Measurements from ENCODE around the gene RIPPLY3. TPM values are rescaled to one million over a fixed set of nuclear protein-coding genes. Genes with fewer than 3 reads are reported as not detected.

RIPPLY3 gene
- total RNA-seq, 1 experiment from 2014 or later = not detected

GRCh38 chr21:37026499-37026898, 20.0 kb downstream of the RIPPLY3 start:
- Histone ChIP-seq H3K36me3 (ENCODE audit: control insufficient read depth in 1 of 2, insufficient read depth in 2 of 2, low read length in 2 of 2) (no peaks in the 10 kb centered on the region), H3K9ac (ENCODE audit: low read length) (no peak overlapping the region), H3K79me2 (ENCODE audit: insufficient read depth, low read length) (no peaks in the 10 kb centered on the region), H4K20me1 (ENCODE audit: insufficient read depth) (no peaks in the 10 kb centered on the region), H3K4me3 (replicated peaks in 1 of 2; ENCODE audit: low read depth in 1 of 2, low read length in 2 of 2) (no peak overlapping the region), H3K27me3 (ENCODE audit: insufficient read depth, low read length) (no peaks in the 10 kb centered on the region), H3K9me2 (ENCODE audit: insufficient read depth) (no peaks in the 10 kb centered on the region), H3K4me1 (ENCODE audit: control insufficient read depth in 1 of 2, insufficient read depth in 2 of 2, low read length in 2 of 2) (no peaks in the 10 kb centered on the region), H3K27ac (ENCODE audit: low read depth, low read length) (no peak overlapping the region), H3K9me3 (ENCODE audit: control insufficient read depth in 1 of 2, insufficient read depth in 1 of 2, low read depth in 1 of 2, low read length in 2 of 2) (no peaks in the 10 kb centered on the region), H3K4me2 (ENCODE audit: low read length) (no peak overlapping the region), H2AFZ (ENCODE audit: low read depth, low read length, poor library complexity, severe bottlenecking) (peak overlapping the region; percentile 76)
- RAD21 ChIA-PET (ENCODE audit: low non-redundant PET in 1 of 2, low total read pairs in 2 of 2, uncharacterized antibody in 2 of 2, unreplicated experiment in 2 of 2) = no interaction called here
- POLR2A ChIA-PET = no interaction called here
- DNase-seq (ENCODE audit: low read depth, low spot score) (no peak), ATAC-seq (no peak)
- intact Hi-C loops (cut with micrococcal nuclease) = no loop called here
- no peak for TF ChIP-seq EGR1 (IDR thresholded peaks at IDR 0.05; ENCODE audit: low read depth)
- TF ChIP-seq CTCF (IDR thresholded peaks at IDR 0.05 in 2 of 3, conservative IDR thresholded peaks at IDR 0.05 in 1 of 3; ENCODE audit: borderline replicate concordance in 1 of 3, insufficient read depth in 1 of 3, low read depth in 2 of 3, low read length in 2 of 3) = no peak
- TF ChIP-seq POLR2AphosphoS5 (IDR thresholded peaks at IDR 0.05; ENCODE audit: low read depth, low read length) = no peak
- no peak for TF ChIP-seq EZH2 (IDR thresholded peaks at IDR 0.05)
- TF ChIP-seq SIN3A (IDR thresholded peaks at IDR 0.05; ENCODE audit: low read depth) = no peak
- no peak for TF ChIP-seq CBX3 (IDR thresholded peaks at IDR 0.05; ENCODE audit: low read depth)
- TF ChIP-seq ZFX (IDR thresholded peaks at IDR 0.05) = no peak
- TF ChIP-seq YY1 (IDR thresholded peaks at IDR 0.05; ENCODE audit: extremely low read depth, insufficient replicate concordance, low read depth, low read length) = no peak
- no peak for TF ChIP-seq CEBPB (IDR thresholded peaks at IDR 0.05; ENCODE audit: low read depth)
- TF ChIP-seq RAD21 (IDR thresholded peaks at IDR 0.05; ENCODE audit: low read depth) = no peak
- TF ChIP-seq SRF (IDR thresholded peaks at IDR 0.05; ENCODE audit: low read depth) = no peak
- TF ChIP-seq JUND (IDR thresholded peaks at IDR 0.05) = no peak
- TF ChIP-seq FOSL1 (IDR thresholded peaks at IDR 0.05; ENCODE audit: low read depth) = no peak
- no TSS peak for BruUV-seq (replicated peaks)
- CTCF ChIA-PET = interaction anchor here (1.1 to 1.3 kb wide), 2 partner anchors 17 kb away, joined by 3 to 5 read pairs; no protein-coding TSS in a partner anchor

All from HCT116 (cell line).